ENCODE data around the gene CYB561D1. TPM values are rescaled to one million over a fixed set of nuclear protein-coding genes. Genes with fewer than 3 reads are reported as not detected.

Gene CYB561D1
- total and polyA plus RNA-seq, 9 of the 15 experiments (the other 6 are each of a cell fraction or from before 2014, with no cell fraction given): 0.71 to 7.2 (median 3.5) TPM

- POLR2A ChIA-PET: interaction anchor here (0.6 to 4.1 kb wide), 13 partner anchors 9 to 807 kb away, joined by 3 to 21 read pairs (median 3); partner anchors contain the start of gene GNAI3
- Histone ChIP-seq H3K79me2 (ENCODE audit: control insufficient read depth, insufficient read depth, low read length) (peaks cover 9% of the 10 kb centered on the region; the same call in 2 of the 3 replicates), H3K9me3 (replicated peaks; ENCODE audit: control insufficient read depth, insufficient read depth, low read depth, low read length) (no peaks in the 10 kb centered on the region), H3K4me3 (peak within 1 kb of the TSS; percentile 76), H4K20me1 (replicated peaks; ENCODE audit: control insufficient read depth, insufficient read depth, low read length) (0 out of 2 replicates have a peak, but pooled peaks cover 2% of the 10 kb centered on the region), H3K4me1 (replicated peaks in 1 of 2; ENCODE audit: control insufficient read depth in 2 of 2, insufficient read depth in 2 of 2, low read length in 2 of 2) (peaks cover 12 to 23% of the 10 kb centered on the region in 2 experiments; a peak in 4 of 5 replicates), H2AFZ (ENCODE audit: low read depth, low read length) (peak within 1 kb of the TSS; percentile 99), H3K27ac (ENCODE audit: extremely low read depth, low read depth, low read length) (peak within 1 kb of the TSS; percentile 93), H3K9me1 (ENCODE audit: control insufficient read depth, insufficient read depth, low read length) (no peaks in the 10 kb centered on the region), H3K27me3 (ENCODE audit: control insufficient read depth in 2 of 2, insufficient read depth in 2 of 2, low read length in 2 of 2) (peaks cover 18 to 28% of the 10 kb centered on the region in 2 experiments; a peak in 4 of 5 replicates), H3K36me3 (ENCODE audit: control insufficient read depth, insufficient read depth, low read length) (peaks cover 31% of the 10 kb centered on the region; the same call in 1 of the 3 replicates), H3K4me2 (ENCODE audit: insufficient read depth, low read length) (peak within 1 kb of the TSS; percentile 98), H3K9ac (ENCODE audit: insufficient read depth in 1 of 2, low read depth in 2 of 2, low read length in 2 of 2) (peak within 1 kb of the TSS; percentile 87 to 100)
- under 1% methylated on average over 33 of the region's 73 CpGs for WGBS (ENCODE audit: insufficient coverage, low coverage, missing lambda C conversion rate)
- intact Hi-C loops (cut with micrococcal nuclease): no loop called here
- peak; percentile 85 for ATAC-seq
- peak; percentile 97 to 100 (median 99) for DNase-seq (ENCODE audit: extremely low read depth in 1 of 4, low spot score in 3 of 4)
- CTCF ChIA-PET (ENCODE audit: low intra/inter-chr PET ratio): no interaction called here
- no TSS peak for BruUV-seq (replicated peaks)
- FAIRE-seq: peak; percentile 75
- in situ Hi-C loops (cut with MboI): no loop called here
- TF ChIP-seq ZNF780A (CRISPR knock-in tag; IDR thresholded peaks at IDR 0.05): no peak
- TF ChIP-seq REST (IDR thresholded peaks at IDR 0.05; ENCODE audit: borderline replicate concordance): no peak
- peak; percentile 68; the same call in 1 of the 2 replicates for TF ChIP-seq REST (CRISPR knock-in tag; IDR thresholded peaks at IDR 0.05; ENCODE audit: low read depth)
- no peak for TF ChIP-seq CBX2 (IDR thresholded peaks at IDR 0.05; ENCODE audit: insufficient read depth, low read length, poor library complexity, severe bottlenecking)
- no peak for TF ChIP-seq ZNF586 (CRISPR knock-in tag; conservative IDR thresholded peaks at IDR 0.05)
- TF ChIP-seq POLR2A (conservative IDR thresholded peaks at IDR 0.05): peak; percentile 90
- TF ChIP-seq CREM (IDR thresholded peaks at IDR 0.05; ENCODE audit: low read depth): peak; percentile 94
- no peak for TF ChIP-seq DNMT1 (IDR thresholded peaks at IDR 0.05)
- no peak for TF ChIP-seq EWSR1 (IDR thresholded peaks at IDR 0.05; ENCODE audit: borderline replicate concordance, low read depth, partially characterized antibody)
- TF ChIP-seq RNF2 (IDR thresholded peaks at IDR 0.05): peak; percentile 87; the same call in 1 of the 2 replicates
- TF ChIP-seq KHSRP (IDR thresholded peaks at IDR 0.05): no peak; the same call in 1 of the 2 replicates
- TF ChIP-seq BRD9 (IDR thresholded peaks at IDR 0.05; ENCODE audit: low read depth, partially characterized antibody): peak; percentile 78
- TF ChIP-seq CEBPB (tag; IDR thresholded peaks at IDR 0.05): no peak
- TF ChIP-seq MAZ (CRISPR knock-in tag; conservative IDR thresholded peaks at IDR 0.05 in 1 of 2, IDR thresholded peaks at IDR 0.05 in 1 of 2): peak; percentile 97 to 98; a peak in 3 of 4 replicates
- TF ChIP-seq L3MBTL2 (IDR thresholded peaks at IDR 0.05): peak; percentile 75
- peak; percentile 99 for TF ChIP-seq XRCC5 (IDR thresholded peaks at IDR 0.05; ENCODE audit: low read depth, low read length)
Observed at GRCh38 chr1:109483672-109484518, 10.0 kb upstream of the CYB561D1 start, which contains the start of gene ATXN7L2. Gene ATXN7L2 (plus strand): TSS chr1:109483905. CDS start chr1:109483954, 49 bp downstream.

Measured in K562 (cell line).